ENCODE data around the gene SORBS2.

The SORBS2 gene

DNA sequence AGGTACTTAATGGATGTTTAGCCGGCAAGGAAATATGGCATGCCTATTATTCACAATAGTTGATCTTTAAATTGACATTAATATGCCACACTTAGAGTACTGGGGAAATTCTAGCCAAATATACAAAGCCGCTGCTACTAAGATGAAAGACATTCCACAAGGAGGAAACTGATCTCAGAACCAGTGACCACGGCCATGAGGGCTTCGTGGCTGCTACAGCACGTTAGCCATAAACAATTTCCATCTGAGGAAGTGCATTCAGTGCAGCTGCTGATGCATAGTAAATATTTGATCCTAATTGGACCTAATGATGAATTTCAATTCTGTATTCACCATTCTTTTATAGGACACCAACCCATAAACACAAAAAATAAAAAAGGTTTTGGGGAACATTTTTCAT is 59.1 kb downstream of the SORBS2 start:
- Histone ChIP-seq H4K20me1 (ENCODE audit: insufficient read depth) (no peaks in the 10 kb centered on the region), H3K27ac (no peak overlapping the region), H3K27me3 (ENCODE audit: insufficient read depth, low read depth) (no peaks in the 10 kb centered on the region), H3K79me2 (ENCODE audit: insufficient read depth, low read depth) (no peaks in the 10 kb centered on the region), H3K4me3 (IDR thresholded peaks at IDR 0.05; ENCODE audit: insufficient read depth, low read depth, low read length) (no peak overlapping the region), H3K4me2 (no peak overlapping the region), H3K9ac (no peak overlapping the region), H3K36me3 (ENCODE audit: insufficient read depth) (no peaks in the 10 kb centered on the region), H2AFZ (ENCODE audit: low read depth) (no peak overlapping the region), H3K4me1 (ENCODE audit: low read depth, poor library complexity, severe bottlenecking) (peaks cover 12% of the 10 kb centered on the region)
- TF ChIP-seq, protein P1, sequence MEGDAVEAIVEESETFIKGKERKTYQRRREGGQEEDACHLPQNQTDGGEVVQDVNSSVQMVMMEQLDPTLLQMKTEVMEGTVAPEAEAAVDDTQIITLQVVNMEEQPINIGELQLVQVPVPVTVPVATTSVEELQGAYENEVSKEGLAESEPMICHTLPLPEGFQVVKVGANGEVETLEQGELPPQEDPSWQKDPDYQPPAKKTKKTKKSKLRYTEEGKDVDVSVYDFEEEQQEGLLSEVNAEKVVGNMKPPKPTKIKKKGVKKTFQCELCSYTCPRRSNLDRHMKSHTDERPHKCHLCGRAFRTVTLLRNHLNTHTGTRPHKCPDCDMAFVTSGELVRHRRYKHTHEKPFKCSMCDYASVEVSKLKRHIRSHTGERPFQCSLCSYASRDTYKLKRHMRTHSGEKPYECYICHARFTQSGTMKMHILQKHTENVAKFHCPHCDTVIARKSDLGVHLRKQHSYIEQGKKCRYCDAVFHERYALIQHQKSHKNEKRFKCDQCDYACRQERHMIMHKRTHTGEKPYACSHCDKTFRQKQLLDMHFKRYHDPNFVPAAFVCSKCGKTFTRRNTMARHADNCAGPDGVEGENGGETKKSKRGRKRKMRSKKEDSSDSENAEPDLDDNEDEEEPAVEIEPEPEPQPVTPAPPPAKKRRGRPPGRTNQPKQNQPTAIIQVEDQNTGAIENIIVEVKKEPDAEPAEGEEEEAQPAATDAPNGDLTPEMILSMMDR (conservative IDR thresholded peaks at IDR 0.05; ENCODE audit: low read depth, low read length): no peak

DNA sequence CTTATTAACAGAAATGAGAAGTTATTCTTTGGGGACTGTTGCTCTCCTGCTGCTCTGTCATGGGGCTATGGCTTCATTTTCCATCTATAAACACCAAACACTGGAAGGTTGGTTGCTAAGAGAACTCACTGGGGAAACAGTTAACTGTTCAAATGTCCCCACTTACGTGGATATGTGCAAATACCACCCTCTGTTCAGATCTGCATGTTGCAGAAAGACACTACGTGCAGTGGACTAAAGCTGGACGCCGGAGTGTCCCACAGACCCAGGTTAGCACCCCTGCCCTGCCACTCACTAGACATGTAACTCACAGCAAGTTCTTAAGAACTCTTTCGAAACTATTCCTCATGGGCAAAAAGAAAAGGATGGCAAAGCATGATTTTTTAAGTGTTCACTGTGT is 62.1 kb downstream of the SORBS2 start:
- no peak overlapping the region for H3K4me2 ChIP-seq
- H3K36me3 ChIP-seq (ENCODE audit: insufficient read depth): no peaks in the 10 kb centered on the region
- H4K20me1 ChIP-seq (ENCODE audit: insufficient read depth): no peaks in the 10 kb centered on the region
- no peaks in the 10 kb centered on the region for H3K27me3 ChIP-seq (ENCODE audit: insufficient read depth, low read depth)
- H3K4me1 ChIP-seq (ENCODE audit: low read depth, poor library complexity, severe bottlenecking): no peaks in the 10 kb centered on the region
- no peak overlapping the region for H3K27ac ChIP-seq
- no peak overlapping the region for H3K9ac ChIP-seq
- H3K4me3 ChIP-seq (IDR thresholded peaks at IDR 0.05; ENCODE audit: insufficient read depth, low read depth, low read length): no peak overlapping the region
- H3K79me2 ChIP-seq (ENCODE audit: insufficient read depth, low read depth): no peaks in the 10 kb centered on the region
- TF ChIP-seq, protein P1 (conservative IDR thresholded peaks at IDR 0.05; ENCODE audit: low read depth, low read length): no peak
- H2AFZ ChIP-seq (ENCODE audit: low read depth): no peak overlapping the region

DNA sequence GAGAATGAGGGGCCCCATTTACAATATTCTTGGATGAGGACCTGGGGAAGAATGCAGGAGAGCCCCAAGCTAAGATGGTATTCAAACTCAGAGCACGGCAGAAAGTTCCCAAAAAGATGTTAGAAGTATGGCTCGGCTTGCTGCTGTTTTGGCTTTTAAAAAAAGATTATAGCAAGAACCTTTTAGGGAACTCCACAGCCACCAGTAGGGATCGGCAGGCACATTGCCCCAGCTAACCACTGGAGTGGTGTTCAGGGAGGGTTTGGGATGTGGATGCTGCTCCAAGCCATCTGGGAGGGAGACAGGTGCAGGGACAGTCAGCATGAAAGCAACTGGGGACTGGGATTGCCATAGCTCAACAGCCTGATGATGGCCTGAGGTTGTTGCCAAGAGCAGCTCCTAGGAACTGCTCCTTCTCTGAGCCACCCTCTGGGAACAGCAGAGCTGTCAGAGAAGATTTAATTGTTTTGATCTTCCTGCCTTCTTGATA is 63.0 kb downstream of the SORBS2 start:
- Histone ChIP-seq H3K27me3 (ENCODE audit: insufficient read depth, low read depth) (no peaks in the 10 kb centered on the region), H4K20me1 (ENCODE audit: insufficient read depth) (no peaks in the 10 kb centered on the region)

DNA sequence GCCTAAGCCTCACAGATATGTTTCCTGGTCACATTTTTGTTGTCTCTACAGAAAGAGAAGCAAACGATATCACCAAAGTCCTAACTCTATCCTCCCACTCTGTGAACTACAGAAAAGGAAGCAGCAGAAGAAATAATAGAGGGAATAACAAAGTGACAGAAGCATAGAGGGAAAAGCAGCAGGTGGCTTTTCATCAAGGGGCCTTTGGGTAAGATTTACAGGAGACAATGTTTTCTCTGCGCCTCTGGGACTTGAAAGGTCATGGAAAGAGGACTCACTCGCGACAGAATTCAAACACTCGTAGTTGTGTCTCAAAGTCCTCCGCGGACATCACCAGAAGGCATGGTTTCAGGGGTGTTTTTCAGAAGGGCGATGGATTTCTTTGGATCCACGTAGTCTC is 66.1 kb downstream of the SORBS2 start:
- no peaks in the 10 kb centered on the region for H3K79me2 ChIP-seq (ENCODE audit: insufficient read depth, low read depth)
- H3K27me3 ChIP-seq (ENCODE audit: insufficient read depth, low read depth): no peaks in the 10 kb centered on the region
- no peaks in the 10 kb centered on the region for H3K4me1 ChIP-seq (ENCODE audit: low read depth, poor library complexity, severe bottlenecking)
- H3K27ac ChIP-seq: no peak overlapping the region
- no peak overlapping the region for H3K4me3 ChIP-seq (IDR thresholded peaks at IDR 0.05; ENCODE audit: insufficient read depth, low read depth, low read length)
- no peaks in the 10 kb centered on the region for H3K36me3 ChIP-seq (ENCODE audit: insufficient read depth)
- TF ChIP-seq, protein P1 (conservative IDR thresholded peaks at IDR 0.05; ENCODE audit: low read depth, low read length): no peak
- H2AFZ ChIP-seq (ENCODE audit: low read depth): no peak overlapping the region
- no peak overlapping the region for H3K4me2 ChIP-seq
- H3K9ac ChIP-seq: no peak overlapping the region
- H4K20me1 ChIP-seq (ENCODE audit: insufficient read depth): no peaks in the 10 kb centered on the region

More for the DNA sequence above, 63.0 kb downstream of the SORBS2 start:
- TF ChIP-seq, protein P1 (conservative IDR thresholded peaks at IDR 0.05; ENCODE audit: low read depth, low read length): no peak
- no peaks in the 10 kb centered on the region for H3K4me1 ChIP-seq (ENCODE audit: low read depth, poor library complexity, severe bottlenecking)
- no peak overlapping the region for H2AFZ ChIP-seq (ENCODE audit: low read depth)
- H3K4me2 ChIP-seq: no peak overlapping the region
- H3K27ac ChIP-seq: no peak overlapping the region
- H3K79me2 ChIP-seq (ENCODE audit: insufficient read depth, low read depth): no peaks in the 10 kb centered on the region
- no peaks in the 10 kb centered on the region for H3K36me3 ChIP-seq (ENCODE audit: insufficient read depth)
- no peak overlapping the region for H3K4me3 ChIP-seq (IDR thresholded peaks at IDR 0.05; ENCODE audit: insufficient read depth, low read depth, low read length)
- H3K9ac ChIP-seq: no peak overlapping the region

Measured in KMS-11 (cell line).